OCI-LY1 (cell line): ENCODE results near the gene AVPR1B.

Source experiments
- H2AFZ ChIP-seq: fragments of 200-600 bp; sonication (generic), shearing (Covaris generic); 2 replicates; pipeline ENCODE4 v1.6.0; 2014; ENCODE audit warnings: antibody characterized with exemption, mild to moderate bottlenecking, low read length
- H3F3A ChIP-seq: fragments of 200-600 bp; sonication (generic), shearing (Covaris generic); 2 replicates; pipeline ENCODE4 v1.6.0; 2014; ENCODE audit warnings: mild to moderate bottlenecking, antibody characterized with exemption, low read length, moderate library complexity; ENCODE audit not compliant: insufficient read depth
- H3K27ac ChIP-seq: fragments of 200-600 bp; sonication (generic); 2 replicates; pipeline ENCODE4 v1.5.1; 2014; ENCODE audit warnings: low read length, mixed run types, mild to moderate bottlenecking, low read depth; ENCODE audit not compliant: poor library complexity, severe bottlenecking
- H3K27me3 ChIP-seq: fragments of 200-600 bp; sonication (generic); 2 replicates; pipeline ENCODE4 v1.6.0; 2014; ENCODE audit warnings: antibody characterized with exemption, mild to moderate bottlenecking, low read length, moderate library complexity; ENCODE audit not compliant: insufficient read depth
- H3K36me3 ChIP-seq: fragments of 200-600 bp; sonication (generic); 2 replicates; pipeline ENCODE4 v1.6.1; 2014; ENCODE audit warnings: mild to moderate bottlenecking, antibody characterized with exemption, low read length, moderate library complexity, mixed read lengths; ENCODE audit not compliant: insufficient read depth
- H3K4me1 ChIP-seq: fragments of 200-600 bp; sonication (generic); 2 replicates; pipeline ENCODE4 v1.5.1; 2014; ENCODE audit warnings: mild to moderate bottlenecking, low read length, moderate library complexity; ENCODE audit not compliant: insufficient read depth, severe bottlenecking
- H3K4me2 ChIP-seq: fragments of 200-600 bp; sonication (generic), shearing (Covaris generic); 2 replicates; pipeline ENCODE4 v1.6.1; 2014; ENCODE audit warnings: low read length
- H3K4me3 ChIP-seq: fragments of 200-600 bp; sonication (generic); 2 replicates; pipeline ENCODE4 v1.5.1; 2014; ENCODE audit warnings: low read length, low read depth, mild to moderate bottlenecking, mixed read lengths; ENCODE audit not compliant: poor library complexity, severe bottlenecking
- H3K79me2 ChIP-seq: fragments of 200-600 bp; shearing (Covaris generic); 2 replicates; pipeline ENCODE4 v1.6.1; 2016; ENCODE audit warnings: mixed run types, low read length, mixed read lengths; ENCODE audit not compliant: insufficient read depth
- H3K9ac ChIP-seq: fragments of 200-600 bp; sonication (generic), shearing (Covaris generic); 2 replicates; pipeline ENCODE4 v1.6.1; 2014; ENCODE audit warnings: mild to moderate bottlenecking, low read length, mixed read lengths
- H3K9me2 ChIP-seq: fragments of 200-600 bp; sonication (generic), shearing (Covaris generic); 2 replicates; pipeline ENCODE4 v1.6.1; 2014; ENCODE audit warnings: low read depth, mild to moderate bottlenecking, low read length, mixed read lengths
- H3K9me3 ChIP-seq: fragments of 200-600 bp; shearing (Covaris generic); 2 replicates; pipeline ENCODE4 v1.6.1; 2014; ENCODE audit warnings: low read length, mixed read lengths
- H4K20me1 ChIP-seq: fragments of 200-600 bp; sonication (generic), shearing (Covaris generic); 2 replicates; pipeline ENCODE4 v1.6.0; 2016; ENCODE audit warnings: mild to moderate bottlenecking, low read length; ENCODE audit not compliant: insufficient read depth
- EZH2 ChIP-seq: fragments of 200-600 bp; sonication (generic), shearing (Covaris generic); IDR thresholded peaks from 2 replicates; pipeline ENCODE4 v1.8.0; 2017; ENCODE audit warnings: borderline replicate concordance, mixed run types, mild to moderate bottlenecking, antibody characterized with exemption, low read length, moderate library complexity, mixed read lengths
- TF ChIP-seq, protein P1 (sequence below): fragments of 200-600 bp; sonication (generic), shearing (Covaris generic); IDR thresholded peaks from 2 replicates; pipeline ENCODE4 v1.5.1; 2017; ENCODE audit warnings: mild to moderate bottlenecking, antibody characterized with exemption, low read length, moderate library complexity, mixed read lengths

AVPR1B gene

DNA sequence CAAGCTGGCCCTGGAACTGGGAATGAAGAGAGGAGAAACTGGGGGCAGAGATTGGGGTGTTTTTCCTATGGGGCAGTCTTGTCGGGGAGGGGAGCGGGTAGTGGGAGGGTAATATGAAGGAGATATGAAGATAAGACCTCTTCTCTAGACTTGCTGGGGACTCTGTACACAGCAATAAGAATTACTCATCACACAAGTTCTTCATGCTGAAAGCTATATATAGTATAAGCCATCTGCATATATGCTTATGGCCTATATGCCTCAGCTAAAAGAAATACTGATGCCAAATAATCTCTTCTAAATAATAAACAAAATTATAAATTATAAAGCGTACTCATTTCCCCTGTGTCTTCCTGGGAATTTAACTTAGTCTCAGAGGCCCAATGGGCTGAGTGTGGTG is 56.3 kb downstream of the AVPR1B start:
- H3K79me2 ChIP-seq, result no peaks in the 10 kb centered on the region
- no peak overlapping the region for H2AFZ ChIP-seq
- 0 out of 2 replicates have a peak, but pooled peaks cover 3% of the 10 kb centered on the region for H3K9me3 ChIP-seq
- no peak overlapping the region for H3K27ac ChIP-seq
- peaks cover 56% of the 10 kb centered on the region for H3K36me3 ChIP-seq
- H3K4me3 ChIP-seq, result no peak overlapping the region
- no peak for TF ChIP-seq EZH2
- TF ChIP-seq, protein P1, sequence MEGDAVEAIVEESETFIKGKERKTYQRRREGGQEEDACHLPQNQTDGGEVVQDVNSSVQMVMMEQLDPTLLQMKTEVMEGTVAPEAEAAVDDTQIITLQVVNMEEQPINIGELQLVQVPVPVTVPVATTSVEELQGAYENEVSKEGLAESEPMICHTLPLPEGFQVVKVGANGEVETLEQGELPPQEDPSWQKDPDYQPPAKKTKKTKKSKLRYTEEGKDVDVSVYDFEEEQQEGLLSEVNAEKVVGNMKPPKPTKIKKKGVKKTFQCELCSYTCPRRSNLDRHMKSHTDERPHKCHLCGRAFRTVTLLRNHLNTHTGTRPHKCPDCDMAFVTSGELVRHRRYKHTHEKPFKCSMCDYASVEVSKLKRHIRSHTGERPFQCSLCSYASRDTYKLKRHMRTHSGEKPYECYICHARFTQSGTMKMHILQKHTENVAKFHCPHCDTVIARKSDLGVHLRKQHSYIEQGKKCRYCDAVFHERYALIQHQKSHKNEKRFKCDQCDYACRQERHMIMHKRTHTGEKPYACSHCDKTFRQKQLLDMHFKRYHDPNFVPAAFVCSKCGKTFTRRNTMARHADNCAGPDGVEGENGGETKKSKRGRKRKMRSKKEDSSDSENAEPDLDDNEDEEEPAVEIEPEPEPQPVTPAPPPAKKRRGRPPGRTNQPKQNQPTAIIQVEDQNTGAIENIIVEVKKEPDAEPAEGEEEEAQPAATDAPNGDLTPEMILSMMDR, result no peak
- no peak overlapping the region for H3K4me2 ChIP-seq
- H3K9me2 ChIP-seq, result no peaks in the 10 kb centered on the region
- no peak overlapping the region for H3K9ac ChIP-seq
- H3K4me1 ChIP-seq, result peaks cover 24% of the 10 kb centered on the region
- no peaks in the 10 kb centered on the region for H3F3A ChIP-seq
- no peaks in the 10 kb centered on the region for H3K27me3 ChIP-seq
- no peaks in the 10 kb centered on the region for H4K20me1 ChIP-seq
